ENCODE data around the gene ADAM12.

DNA sequence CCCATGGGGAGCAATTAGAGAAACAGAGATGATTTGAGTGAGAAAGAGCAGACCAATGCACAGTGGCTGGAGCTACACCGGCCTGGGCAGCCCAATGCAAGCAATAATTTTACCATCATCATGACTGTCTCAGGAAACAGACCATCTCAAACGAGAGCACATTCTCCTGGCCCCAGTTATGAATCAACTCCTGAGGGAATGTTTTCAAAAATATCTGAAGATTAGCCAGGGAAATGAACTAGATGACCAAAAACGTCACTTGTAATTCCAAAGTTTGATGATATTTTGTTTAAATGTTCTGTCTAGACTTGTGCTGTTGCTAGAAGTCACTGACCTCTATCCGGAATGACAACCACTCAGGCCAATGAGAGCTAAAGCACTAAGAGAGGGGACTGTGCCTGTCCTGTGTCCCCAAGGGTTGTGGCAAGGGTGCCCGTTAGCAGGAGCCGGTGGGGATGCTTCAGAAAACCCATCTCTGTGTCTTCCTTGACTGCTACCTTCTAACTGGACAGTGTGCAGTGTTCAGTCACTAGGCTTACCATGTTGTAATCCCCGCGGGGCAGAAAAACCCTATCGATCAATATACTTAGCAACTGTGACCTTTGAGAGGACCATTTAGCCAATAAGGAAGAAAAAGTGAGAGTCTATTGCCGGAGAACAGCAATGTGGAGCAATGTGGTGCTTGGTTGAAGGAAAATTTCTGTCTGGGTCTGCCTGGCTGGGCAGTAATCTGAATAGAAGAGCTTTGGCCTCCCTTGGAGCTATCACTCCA is 202.4 kb downstream of the ADAM12 start:
- no peak for TF ChIP-seq CTCF (IDR thresholded peaks at IDR 0.05; ENCODE audit: low read length)
- TF ChIP-seq EZH2 (optimal IDR thresholded peaks at IDR 0.05; ENCODE audit: low read depth, low read length), result no peak
